ENCODE data around the gene ADORA1. TPM values are rescaled to one million over a fixed set of nuclear protein-coding genes. Genes with fewer than 3 reads are reported as not detected.

The ADORA1 gene
- total RNA-seq, 2 experiments from 2014 or later, result not detected

GRCh38 chr1:203093754-203094410 is 33.6 kb upstream of the ADORA1 start:
- intact Hi-C loops (cut with micrococcal nuclease), result no loop called here
- Mint-ChIP-seq H3K27ac (no peak overlapping the region), H3K9me3 (peaks cover 19% of the 10 kb centered on the region), H3K4me1 (ENCODE audit: low read depth) (no peaks in the 10 kb centered on the region), H3K4me3 (no peak overlapping the region), H3K36me3 (ENCODE audit: low read depth) (no peaks in the 10 kb centered on the region), H3K27me3 (peaks cover 10% of the 10 kb centered on the region)
- ChIA-PET POLR2A (no interaction called here), CTCF (no interaction called here)
- no peak for DNase-seq
- no peak for ATAC-seq
- TF ChIP-seq CTCF (IDR thresholded peaks at IDR 0.05), result no peak

- intact Hi-C loops (cut with micrococcal nuclease), result no loop called here
- ChIA-PET POLR2A (no interaction called here), CTCF (interaction anchor here (1.1 to 1.3 kb wide), 2 partner anchors 12 to 56 kb away, joined by 3 to 6 read pairs; no protein-coding TSS in a partner anchor)
- H3K27ac Mint-ChIP-seq, result no peak overlapping the region
- DNase-seq (no peak), ATAC-seq (no peak)
- no peaks in the 10 kb centered on the region for H3K36me3 Mint-ChIP-seq (ENCODE audit: low read depth)
- H3K4me1 Mint-ChIP-seq (ENCODE audit: low read depth), result no peaks in the 10 kb centered on the region
- no peak overlapping the region for H3K4me3 Mint-ChIP-seq
- H3K27me3 Mint-ChIP-seq, result peaks cover 12% of the 10 kb centered on the region
- peaks cover 19% of the 10 kb centered on the region for H3K9me3 Mint-ChIP-seq
- no peak for TF ChIP-seq CTCF (IDR thresholded peaks at IDR 0.05)
Measured at GRCh38 chr1:203095061-203095690, 32.4 kb upstream of the ADORA1 start.

GRCh38 chr1:203096566-203096965 is 31.0 kb upstream of the ADORA1 start:
- H3K9me3 Mint-ChIP-seq, result peaks cover 19% of the 10 kb centered on the region
- ChIA-PET POLR2A (no interaction called here), CTCF (interaction anchor here (0.9 to 1.3 kb wide), 3 partner anchors 13 to 120 kb away, joined by 4 to 6 read pairs (median 4); no protein-coding TSS in a partner anchor)
- no peak overlapping the region for H3K4me3 Mint-ChIP-seq
- intact Hi-C loops (cut with micrococcal nuclease), result no loop called here
- no peak overlapping the region for H3K27ac Mint-ChIP-seq
- no peak for TF ChIP-seq CTCF (IDR thresholded peaks at IDR 0.05)
- peaks cover 7% of the 10 kb centered on the region for H3K27me3 Mint-ChIP-seq
- DNase-seq (no peak), ATAC-seq (no peak)
- H3K36me3 Mint-ChIP-seq (ENCODE audit: low read depth), result no peaks in the 10 kb centered on the region
- H3K4me1 Mint-ChIP-seq (ENCODE audit: low read depth), result no peaks in the 10 kb centered on the region

GRCh38 chr1:203097001-203097400 is 30.5 kb upstream of the ADORA1 start:
- Mint-ChIP-seq H3K4me3 (no peak overlapping the region), H3K27me3 (peaks cover 7% of the 10 kb centered on the region), H3K4me1 (ENCODE audit: low read depth) (no peaks in the 10 kb centered on the region), H3K9me3 (peaks cover 19% of the 10 kb centered on the region), H3K27ac (no peak overlapping the region), H3K36me3 (ENCODE audit: low read depth) (no peaks in the 10 kb centered on the region)
- TF ChIP-seq CTCF (IDR thresholded peaks at IDR 0.05), result no peak
- ChIA-PET POLR2A (no interaction called here), CTCF (interaction anchor here (0.9 to 1.3 kb wide), 2 partner anchors 75 to 119 kb away, joined by 4 read pairs; no protein-coding TSS in a partner anchor)
- ATAC-seq (no peak), DNase-seq (no peak)
- intact Hi-C loops (cut with micrococcal nuclease), result no loop called here

- CTCF ChIA-PET, result interaction anchor here (0.7 to 1.6 kb wide), 3 partner anchors 15 to 99 kb away, joined by 3 to 5 read pairs (median 4); no protein-coding TSS in a partner anchor
- intact Hi-C loops (cut with micrococcal nuclease), result no loop called here
- Mint-ChIP-seq H3K4me3 (no peak overlapping the region), H3K4me1 (ENCODE audit: low read depth) (no peaks in the 10 kb centered on the region), H3K9me3 (peaks cover 19% of the 10 kb centered on the region), H3K27me3 (peaks cover 9% of the 10 kb centered on the region), H3K36me3 (ENCODE audit: low read depth) (no peaks in the 10 kb centered on the region), H3K27ac (no peak overlapping the region)
- no peak for ATAC-seq
- POLR2A ChIA-PET, result no interaction called here
- DNase-seq, result no peak
- no peak for TF ChIP-seq CTCF (IDR thresholded peaks at IDR 0.05)
Measured at GRCh38 chr1:203098445-203098844, 29.1 kb upstream of the ADORA1 start.

Data from activated CD8-positive, alpha-beta T cell treated with anti-CD3 and anti-CD28 coated beads for 36 hours (primary cell).